SJSA1 (cell line): ENCODE measurements around the gene NAT8. TPM values are rescaled to one million over a fixed set of nuclear protein-coding genes. Genes with fewer than 3 reads are reported as not detected.
A peak's percentile ranks its signal among the peaks of the same experiment; 100 is the strongest.
"Not testable (repeated sequence)": the region's sequence is repeated elsewhere in the genome, so short reads cannot be mapped to it uniquely, and the experiment has no call there.

ENCODE experiments used
- DNase-seq, 2 experiments: peaks; one replicate each; pipeline ENCODE4 v3.0.0-alpha.2; 2015 to 2020; ENCODE audit warnings: low spot score in 2 of 2, low read depth in 1 of 2
- H3K27ac ChIP-seq: fragments of 250-450 bp; sonication (Bioruptor Pico); 2 replicates; pipeline ENCODE4 v1.5.1; 2020; ENCODE audit warnings: mild to moderate bottlenecking, moderate library complexity
- H3K27me3 ChIP-seq: fragments of 250-450 bp; sonication (Bioruptor Pico); replicated peaks from 2 replicates; pipeline ENCODE4 v1.5.1; 2020; ENCODE audit warnings: mild to moderate bottlenecking, moderate library complexity
- H3K36me3 ChIP-seq: fragments of 250-450 bp; sonication (Bioruptor Pico); 2 replicates; pipeline ENCODE4 v1.5.1; 2020; ENCODE audit warnings: mild to moderate bottlenecking
- H3K4me1 ChIP-seq: fragments of 250-450 bp; sonication (Bioruptor Pico); replicated peaks from 2 replicates; pipeline ENCODE4 v1.6.1; 2021; ENCODE audit warnings: mild to moderate bottlenecking
- H3K4me3 ChIP-seq: fragments of 250-450 bp; sonication (Bioruptor Pico); 2 replicates; pipeline ENCODE4 v1.5.1; 2020; ENCODE audit warnings: mild to moderate bottlenecking
- H3K9me3 ChIP-seq: fragments of 250-450 bp; sonication (Bioruptor Pico); replicated peaks from 2 replicates; pipeline ENCODE4 v1.5.1; 2020; ENCODE audit warnings: mild to moderate bottlenecking
- total RNA-seq: library from RNA; depleted of rRNA; stranded (reverse); fragments of >200 nt; shearing (Covaris generic); gene quantifications from 2 replicates; pipeline ENCODE4 v1.2.3, GENCODE V29; 2014; rRNA removed

NAT8 gene
- total RNA-seq, 1 experiment from 2014 or later, result not detected

DNA sequence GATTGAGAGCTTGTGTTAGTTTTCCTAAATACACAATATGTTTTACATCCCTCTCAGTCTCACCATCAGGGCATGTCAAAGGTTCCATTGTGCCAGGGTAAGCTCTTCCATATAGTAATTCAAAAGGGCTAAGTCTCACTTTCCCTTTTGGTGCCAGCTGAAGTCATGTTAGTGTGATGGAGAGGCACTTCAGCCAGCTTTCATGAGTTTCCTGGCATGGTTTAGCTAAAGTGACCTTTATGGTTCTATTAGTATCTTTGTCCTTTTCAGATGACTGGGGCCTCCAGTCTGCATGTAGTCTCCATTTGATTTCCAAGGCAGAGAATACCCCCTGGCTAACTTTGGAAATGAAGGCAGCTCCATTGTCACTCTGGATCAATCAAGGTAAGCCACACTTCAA is 27.2 kb downstream of the NAT8 start:
- Histone ChIP-seq H3K4me1 (no peaks in the 10 kb centered on the region), H3K27ac (no peak overlapping the region), H3K4me3 (no peak overlapping the region), H3K27me3 (no peaks in the 10 kb centered on the region), H3K36me3 (no peaks in the 10 kb centered on the region), H3K9me3 (0 out of 2 replicates have a peak, but pooled peaks cover 1% of the 10 kb centered on the region)
- DNase-seq, result no peak

DNA sequence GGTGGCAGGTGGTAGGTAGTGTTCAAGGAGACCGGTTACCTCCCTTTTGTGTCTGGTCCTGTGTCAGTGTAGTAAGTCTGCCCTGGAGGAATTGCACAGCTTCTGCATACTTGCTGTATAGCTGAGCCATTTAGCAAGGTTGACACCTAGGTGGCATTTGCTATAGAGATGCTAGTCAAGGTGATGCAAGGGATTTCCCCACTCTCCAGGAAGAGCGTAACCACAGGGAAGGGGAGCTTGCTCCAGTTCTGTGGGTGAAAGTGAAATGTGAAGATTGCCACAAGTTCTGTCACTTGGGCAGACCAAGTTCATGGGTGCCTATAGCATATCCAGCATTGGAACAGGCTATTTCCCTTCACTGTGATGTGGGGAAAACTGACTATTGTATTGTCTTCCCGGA is 28.1 kb downstream of the NAT8 start:
- no peak overlapping the region for H3K27ac ChIP-seq
- 0 out of 2 replicates have a peak, but pooled peaks cover 3% of the 10 kb centered on the region for H3K9me3 ChIP-seq
- no peak for DNase-seq

DNA sequence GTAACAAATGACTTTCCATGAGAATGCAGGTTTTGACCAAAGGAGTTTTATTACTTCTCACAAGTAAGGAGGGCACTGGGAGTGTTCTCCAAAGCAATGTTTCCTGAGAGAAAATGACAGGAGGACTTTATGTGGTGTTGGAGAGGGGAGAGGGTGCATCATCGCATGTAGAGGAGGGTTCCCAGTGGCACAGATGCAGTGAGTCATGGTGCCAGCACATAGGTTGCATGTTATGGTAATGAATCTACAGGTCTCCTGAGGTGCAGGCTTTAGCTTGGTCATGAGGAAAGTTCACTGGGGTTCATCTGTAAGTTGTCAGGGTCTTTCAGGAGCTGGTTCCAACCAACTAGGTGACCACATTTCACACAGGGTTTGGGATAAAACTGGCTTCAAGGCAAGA is 30.4 kb downstream of the NAT8 start:
- H3K4me3 ChIP-seq, result no peak overlapping the region
- H3K4me1 ChIP-seq, result no peaks in the 10 kb centered on the region
- no peaks in the 10 kb centered on the region for H3K36me3 ChIP-seq
- H3K9me3 ChIP-seq, result 0 out of 2 replicates have a peak, but pooled peaks cover 3% of the 10 kb centered on the region
- no peaks in the 10 kb centered on the region for H3K27me3 ChIP-seq
- no peak overlapping the region for H3K27ac ChIP-seq
- no peak for DNase-seq

More for the DNA sequence above, 28.1 kb downstream of the NAT8 start:
- H3K4me3 ChIP-seq, result no peak overlapping the region
- no peaks in the 10 kb centered on the region for H3K4me1 ChIP-seq
- H3K27me3 ChIP-seq, result no peaks in the 10 kb centered on the region
- H3K36me3 ChIP-seq, result no peaks in the 10 kb centered on the region

DNA sequence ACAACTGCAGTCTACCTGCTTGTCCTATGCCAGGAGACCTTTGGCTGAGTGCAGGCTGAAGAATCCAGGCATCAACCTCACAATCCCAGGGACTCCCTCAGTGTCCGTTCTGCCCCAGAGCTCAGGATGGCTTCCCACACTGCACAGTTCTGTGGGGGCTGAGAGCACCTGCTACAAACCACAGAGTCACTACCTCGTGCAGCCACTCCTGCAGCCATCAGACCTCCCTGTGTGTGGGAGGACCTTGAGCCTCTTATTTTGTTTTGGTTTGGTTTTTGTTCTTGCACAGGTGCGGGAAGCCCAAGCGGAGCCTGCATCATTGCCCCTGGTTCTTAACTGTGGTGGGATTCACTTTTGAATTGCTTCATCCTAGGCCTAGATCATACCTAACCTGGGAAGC is 31.0 kb downstream of the NAT8 start:
- 0 out of 2 replicates have a peak, but pooled peaks cover 3% of the 10 kb centered on the region for H3K9me3 ChIP-seq
- H3K4me1 ChIP-seq, result no peaks in the 10 kb centered on the region
- H3K36me3 ChIP-seq, result no peaks in the 10 kb centered on the region
- H3K4me3 ChIP-seq, result no peak overlapping the region
- H3K27me3 ChIP-seq, result no peaks in the 10 kb centered on the region
- H3K27ac ChIP-seq, result no peak overlapping the region
- DNase-seq, result no peak

DNA sequence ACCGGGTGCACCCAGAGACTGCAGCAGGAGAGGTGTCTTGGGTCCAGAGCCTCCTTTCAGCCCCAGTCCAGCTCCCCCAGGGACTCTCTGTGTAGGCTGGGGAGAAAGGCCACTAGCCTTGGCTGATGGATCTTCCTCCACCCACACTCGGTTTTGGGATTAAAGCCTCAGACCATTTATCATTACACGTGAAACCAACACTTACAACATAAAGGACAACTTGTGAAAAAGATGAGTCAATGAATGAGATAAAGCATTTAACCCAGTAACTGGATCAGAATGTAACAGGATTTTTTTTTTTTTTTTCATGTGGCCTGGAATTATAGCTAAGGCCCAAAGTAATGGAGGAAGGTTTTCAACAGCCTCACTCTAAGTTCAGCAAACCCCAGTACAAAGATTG is 32.1 kb downstream of the NAT8 start:
- no peaks in the 10 kb centered on the region for H3K27me3 ChIP-seq
- H3K4me1 ChIP-seq, result no peaks in the 10 kb centered on the region
- 0 out of 2 replicates have a peak, but pooled peaks cover 3% of the 10 kb centered on the region for H3K9me3 ChIP-seq
- H3K4me3 ChIP-seq, result no peak overlapping the region
- no peak overlapping the region for H3K27ac ChIP-seq
- no peak for DNase-seq
- no peaks in the 10 kb centered on the region for H3K36me3 ChIP-seq

DNA sequence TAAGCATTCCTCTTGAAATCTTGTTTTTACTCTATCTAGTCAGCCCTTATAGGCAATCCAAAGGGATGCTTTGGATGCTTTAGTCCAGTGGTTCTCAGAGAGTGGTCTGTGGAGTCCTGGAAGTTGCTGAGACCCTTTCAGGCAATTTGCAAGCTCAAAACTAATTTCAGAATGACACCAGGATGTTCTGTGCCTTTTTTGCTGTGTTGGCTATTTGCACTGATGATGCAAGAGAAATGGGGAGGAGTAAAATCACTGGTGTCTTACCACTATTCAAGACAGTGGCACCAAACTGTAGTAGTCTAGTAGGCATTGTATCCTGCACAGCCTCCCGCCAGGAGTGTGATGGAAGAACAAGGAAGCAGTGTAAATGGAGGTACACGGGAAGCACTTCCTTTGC is 37.6 kb downstream of the NAT8 start:
- not testable (repeated sequence) for H3K4me3 ChIP-seq, DNase-seq, H3K27me3 ChIP-seq, H3K27ac ChIP-seq, H3K4me1 ChIP-seq, H3K9me3 ChIP-seq, H3K36me3 ChIP-seq

DNA sequence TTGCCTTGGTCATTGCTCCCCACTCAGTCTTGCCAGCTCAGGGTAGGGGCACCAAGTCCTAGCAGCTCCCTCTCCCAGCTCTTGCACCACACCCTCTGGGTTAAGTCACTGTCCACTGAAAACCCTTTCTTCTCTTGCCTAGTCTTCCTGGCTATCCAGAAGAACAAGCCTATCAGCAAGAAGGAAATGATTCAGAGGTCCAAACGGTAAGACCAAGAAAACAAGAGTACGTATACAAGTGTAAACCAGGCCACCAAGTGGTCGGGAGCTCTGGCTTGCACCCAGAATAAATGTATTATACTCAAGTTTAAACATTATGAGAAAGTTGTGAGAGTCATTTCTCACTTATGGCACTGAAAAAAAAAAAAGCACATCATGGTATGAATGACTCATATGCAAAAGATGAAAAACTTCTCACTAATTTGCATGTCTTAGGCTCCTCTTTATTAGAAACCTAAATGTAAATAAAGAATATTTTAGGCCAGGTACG is 39.1 kb downstream of the NAT8 start:
- H3K27ac ChIP-seq, result not testable (repeated sequence)

DNA sequence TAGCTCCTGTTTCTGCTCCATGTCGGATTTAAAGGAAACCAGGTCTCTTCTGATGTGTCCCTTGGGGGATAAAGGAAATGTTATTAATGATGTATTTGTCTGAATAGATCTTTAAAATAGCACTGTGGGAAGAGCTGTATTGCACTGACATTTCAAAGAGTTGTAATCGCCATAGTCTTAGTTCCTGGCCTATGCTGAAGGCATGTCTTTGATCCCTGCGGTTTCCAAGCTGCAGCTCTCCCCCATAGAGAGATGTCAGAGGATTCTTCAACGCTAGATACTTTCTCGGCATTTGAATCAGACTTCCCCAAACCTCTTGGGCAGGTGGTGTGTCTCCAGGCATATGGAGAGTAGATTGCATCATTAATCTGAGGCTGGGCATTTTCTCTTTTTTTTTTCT is 40.4 kb downstream of the NAT8 start:
- no peaks in the 10 kb centered on the region for H3K9me3 ChIP-seq
- 0 out of 2 replicates have a peak, but pooled peaks cover 3% of the 10 kb centered on the region for H3K4me1 ChIP-seq
- no peak overlapping the region for H3K4me3 ChIP-seq
- H3K36me3 ChIP-seq, result no peaks in the 10 kb centered on the region
- H3K27ac ChIP-seq, result no peak overlapping the region
- no peak for DNase-seq
- H3K27me3 ChIP-seq, result no peaks in the 10 kb centered on the region

More for the DNA sequence above, 39.1 kb downstream of the NAT8 start:
- peak in 1 of 2 experiments; percentile 31 for DNase-seq
- not testable (repeated sequence) for H3K9me3 ChIP-seq, H3K4me3 ChIP-seq, H3K36me3 ChIP-seq, H3K27me3 ChIP-seq, H3K4me1 ChIP-seq

DNA sequence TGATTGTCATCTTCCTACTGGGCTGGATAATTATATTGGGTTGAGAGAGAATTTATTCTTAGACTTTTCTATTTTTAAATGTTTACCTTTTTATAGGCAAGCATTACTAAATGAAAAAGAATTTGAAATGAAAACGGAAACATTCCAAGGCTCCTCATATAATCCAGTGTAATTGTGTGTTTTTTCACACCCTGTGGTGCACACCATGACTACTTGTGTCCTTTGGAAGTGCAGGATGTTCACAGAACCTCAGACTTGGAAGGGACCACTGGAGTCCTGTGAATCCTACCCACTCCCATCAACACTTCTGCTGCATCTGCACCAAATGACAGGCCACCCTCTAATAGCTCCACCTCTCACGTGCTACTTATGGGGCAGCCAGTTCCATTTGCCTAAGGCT is 48.0 kb downstream of the NAT8 start:
- H3K27me3 ChIP-seq, result no peaks in the 10 kb centered on the region
- H3K27ac ChIP-seq, result no peak overlapping the region
- peak in 1 of 2 experiments; percentile 5 for DNase-seq
- no peaks in the 10 kb centered on the region for H3K36me3 ChIP-seq
- no peak overlapping the region for H3K4me3 ChIP-seq
- H3K9me3 ChIP-seq, result no peaks in the 10 kb centered on the region
- peaks cover 12% of the 10 kb centered on the region for H3K4me1 ChIP-seq

DNA sequence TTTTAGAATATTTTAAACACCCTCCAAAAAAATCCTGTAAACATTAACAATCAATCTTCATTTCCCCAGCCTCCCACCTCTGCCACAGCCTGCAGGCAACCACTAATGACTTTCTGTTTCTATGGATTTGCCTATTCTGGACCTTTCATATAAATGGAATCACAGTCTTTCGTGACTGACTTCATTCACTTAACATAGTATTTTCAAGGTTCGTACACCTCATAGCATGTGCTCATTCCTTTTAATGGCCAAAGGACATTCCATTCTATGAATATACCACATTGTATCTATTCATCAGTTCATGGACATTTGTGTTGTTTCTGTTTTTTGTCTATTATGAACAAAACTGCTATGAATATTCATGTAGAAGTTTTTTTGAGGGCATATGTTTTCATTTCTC is 48.5 kb downstream of the NAT8 start:
- peaks cover 12% of the 10 kb centered on the region for H3K4me1 ChIP-seq
- no peak overlapping the region for H3K27ac ChIP-seq
- H3K9me3 ChIP-seq, result no peaks in the 10 kb centered on the region
- no peak for DNase-seq
- H3K27me3 ChIP-seq, result no peaks in the 10 kb centered on the region
- H3K4me3 ChIP-seq, result no peak overlapping the region
- no peaks in the 10 kb centered on the region for H3K36me3 ChIP-seq

Other genes with a start within 250 kb of the NAT8 start
- 52.8 and 85.2 TPM in 2 replicates for gene TPRKB, start 94.9 kb upstream of the NAT8 start, total RNA-seq
- gene DUSP11, start 137.7 kb upstream of the NAT8 start, total RNA-seq, result 30.3 and 40.4 TPM in 2 replicates
- gene C2orf78, start 141.8 kb upstream of the NAT8 start, total RNA-seq, result 0.03 TPM in 1 of 2 replicates, not detected in the other
- 61.6 and 76.6 TPM in 2 replicates for gene STAMBP, start 186.5 kb upstream of the NAT8 start, total RNA-seq